ENCODE results near the gene PPM1J.

Gene PPM1J

DNA sequence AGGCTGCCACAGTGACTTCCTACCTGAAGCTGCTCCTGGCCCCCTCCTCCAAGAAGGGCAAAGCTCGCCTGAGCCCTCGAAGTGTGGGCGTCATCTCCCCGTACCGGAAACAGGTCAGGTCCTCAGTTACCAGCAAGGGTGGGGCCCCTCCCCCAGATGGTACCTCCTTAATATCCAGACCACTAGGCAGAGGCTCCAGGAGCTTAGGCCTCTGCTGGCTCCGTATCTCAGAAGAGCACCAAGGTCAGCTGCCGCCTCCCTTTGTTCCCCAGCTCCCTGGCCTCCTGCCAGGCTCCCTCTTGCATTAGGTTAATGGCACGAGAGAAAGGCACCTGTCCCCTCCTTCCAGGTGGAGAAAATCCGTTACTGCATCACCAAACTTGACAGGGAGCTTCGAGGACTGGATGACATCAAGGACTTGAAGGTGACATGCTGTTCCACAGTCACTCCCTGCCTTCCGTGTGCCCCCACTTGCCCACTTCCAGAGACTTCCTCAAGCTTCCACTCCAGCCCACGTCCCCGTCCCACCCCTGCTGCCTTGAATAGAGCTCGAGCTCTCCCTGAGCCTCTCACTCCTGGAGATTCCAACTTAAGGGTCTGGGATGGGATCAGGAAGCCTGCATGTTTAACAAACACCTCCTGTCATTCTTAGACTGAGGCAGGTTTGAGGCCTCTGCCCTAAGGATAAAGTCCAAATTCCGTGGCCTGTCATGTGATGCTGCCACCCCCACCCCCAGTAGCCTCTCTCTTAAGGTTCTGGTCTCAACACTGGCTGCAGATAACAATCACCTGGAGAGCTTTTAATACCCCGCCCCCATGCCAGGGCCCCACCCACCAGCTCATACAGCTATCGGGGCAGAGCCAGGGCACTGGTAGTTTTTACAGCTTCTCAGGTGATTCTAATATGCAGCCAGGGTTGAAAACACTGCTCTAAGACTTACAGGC lies 16.5 kb downstream of the PPM1J start:
- H3K4me3 ChIP-seq (ENCODE audit: low read depth in 1 of 2, low read length in 1 of 2), result no peak overlapping the region
- H3K36me3 ChIP-seq, result no peaks in the 10 kb centered on the region
- H3K4me1 ChIP-seq (ENCODE audit: control insufficient read depth in 1 of 2, insufficient read depth in 1 of 2, low read depth in 1 of 2, low read length in 1 of 2), result no peaks in the 10 kb centered on the region
- TF ChIP-seq, protein P1, sequence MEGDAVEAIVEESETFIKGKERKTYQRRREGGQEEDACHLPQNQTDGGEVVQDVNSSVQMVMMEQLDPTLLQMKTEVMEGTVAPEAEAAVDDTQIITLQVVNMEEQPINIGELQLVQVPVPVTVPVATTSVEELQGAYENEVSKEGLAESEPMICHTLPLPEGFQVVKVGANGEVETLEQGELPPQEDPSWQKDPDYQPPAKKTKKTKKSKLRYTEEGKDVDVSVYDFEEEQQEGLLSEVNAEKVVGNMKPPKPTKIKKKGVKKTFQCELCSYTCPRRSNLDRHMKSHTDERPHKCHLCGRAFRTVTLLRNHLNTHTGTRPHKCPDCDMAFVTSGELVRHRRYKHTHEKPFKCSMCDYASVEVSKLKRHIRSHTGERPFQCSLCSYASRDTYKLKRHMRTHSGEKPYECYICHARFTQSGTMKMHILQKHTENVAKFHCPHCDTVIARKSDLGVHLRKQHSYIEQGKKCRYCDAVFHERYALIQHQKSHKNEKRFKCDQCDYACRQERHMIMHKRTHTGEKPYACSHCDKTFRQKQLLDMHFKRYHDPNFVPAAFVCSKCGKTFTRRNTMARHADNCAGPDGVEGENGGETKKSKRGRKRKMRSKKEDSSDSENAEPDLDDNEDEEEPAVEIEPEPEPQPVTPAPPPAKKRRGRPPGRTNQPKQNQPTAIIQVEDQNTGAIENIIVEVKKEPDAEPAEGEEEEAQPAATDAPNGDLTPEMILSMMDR (IDR thresholded peaks at IDR 0.05), result no peak
- H3K9me3 ChIP-seq, result no peaks in the 10 kb centered on the region
- H3K27ac ChIP-seq, result no peak overlapping the region
- peaks cover 17% of the 10 kb centered on the region for H3K27me3 ChIP-seq

DNA sequence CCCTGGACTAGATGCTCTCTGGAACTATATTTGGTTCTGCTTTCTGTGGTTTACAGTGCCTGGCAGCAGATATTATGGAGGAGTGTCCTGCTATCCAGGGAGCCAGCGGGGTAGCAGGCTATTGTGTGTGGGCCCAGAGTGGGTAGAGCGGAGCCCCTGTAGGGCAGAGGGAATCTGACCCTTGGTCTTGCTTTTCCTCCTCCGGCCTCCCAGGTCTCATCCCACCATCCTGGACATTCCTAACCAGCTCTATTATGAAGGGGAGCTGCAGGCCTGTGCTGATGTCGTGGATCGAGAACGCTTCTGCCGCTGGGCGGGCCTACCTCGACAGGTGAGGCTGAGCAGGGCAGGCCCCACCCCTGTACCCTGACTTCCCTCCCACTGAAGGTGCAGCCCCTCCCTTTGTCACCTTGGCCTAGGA lies 17.3 kb downstream of the PPM1J start:
- TF ChIP-seq, protein P1 (IDR thresholded peaks at IDR 0.05), result no peak
- H3K27me3 ChIP-seq, result peaks cover 8% of the 10 kb centered on the region
- no peak overlapping the region for H3K27ac ChIP-seq
- H3K4me1 ChIP-seq (ENCODE audit: control insufficient read depth in 1 of 2, insufficient read depth in 1 of 2, low read depth in 1 of 2, low read length in 1 of 2), result no peaks in the 10 kb centered on the region
- no peaks in the 10 kb centered on the region for H3K36me3 ChIP-seq
- H3K9me3 ChIP-seq, result no peaks in the 10 kb centered on the region
- no peak overlapping the region for H3K4me3 ChIP-seq (ENCODE audit: low read depth in 1 of 2, low read length in 1 of 2)

DNA sequence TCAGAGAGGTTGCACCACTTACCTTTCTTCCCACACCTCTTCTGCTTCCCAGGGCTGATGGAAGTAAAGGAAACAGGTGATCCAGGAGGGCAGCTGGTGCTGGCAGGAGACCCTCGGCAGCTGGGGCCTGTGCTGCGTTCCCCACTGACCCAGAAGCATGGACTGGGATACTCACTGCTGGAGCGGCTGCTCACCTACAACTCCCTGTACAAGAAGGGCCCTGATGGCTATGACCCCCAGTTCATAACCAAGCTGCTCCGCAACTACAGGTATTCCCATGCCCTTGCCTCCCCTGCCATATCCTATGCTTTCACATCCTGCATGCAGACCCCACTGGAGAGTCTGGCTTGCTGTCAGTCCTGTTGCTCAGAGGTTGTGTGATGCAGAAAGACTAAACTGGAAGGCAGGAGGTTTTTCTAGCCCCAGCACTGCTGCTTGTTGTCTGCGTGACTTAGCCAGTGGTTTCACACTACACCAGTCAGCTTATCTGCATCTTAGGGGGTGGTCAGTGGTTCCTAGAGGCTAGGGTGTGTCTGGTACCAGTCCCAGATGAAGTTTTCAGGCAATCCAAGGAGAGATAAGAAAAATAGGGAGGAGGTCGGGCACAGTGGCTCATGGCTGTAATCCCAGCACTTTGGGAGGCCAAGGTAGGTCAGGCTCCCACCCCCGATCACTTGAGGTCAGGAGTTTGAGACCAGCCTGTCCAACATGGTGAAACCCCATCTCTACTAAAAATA lies 18.4 kb downstream of the PPM1J start:
- H3K4me3 ChIP-seq (ENCODE audit: low read depth in 1 of 2, low read length in 1 of 2), result no peak overlapping the region
- no peak overlapping the region for H3K27ac ChIP-seq
- H3K4me1 ChIP-seq (ENCODE audit: control insufficient read depth in 1 of 2, insufficient read depth in 1 of 2, low read depth in 1 of 2, low read length in 1 of 2), result no peaks in the 10 kb centered on the region
- TF ChIP-seq, protein P1 (IDR thresholded peaks at IDR 0.05), result no peak
- H3K27me3 ChIP-seq, result no peaks in the 10 kb centered on the region
- H3K36me3 ChIP-seq, result no peaks in the 10 kb centered on the region
- no peaks in the 10 kb centered on the region for H3K9me3 ChIP-seq

DNA sequence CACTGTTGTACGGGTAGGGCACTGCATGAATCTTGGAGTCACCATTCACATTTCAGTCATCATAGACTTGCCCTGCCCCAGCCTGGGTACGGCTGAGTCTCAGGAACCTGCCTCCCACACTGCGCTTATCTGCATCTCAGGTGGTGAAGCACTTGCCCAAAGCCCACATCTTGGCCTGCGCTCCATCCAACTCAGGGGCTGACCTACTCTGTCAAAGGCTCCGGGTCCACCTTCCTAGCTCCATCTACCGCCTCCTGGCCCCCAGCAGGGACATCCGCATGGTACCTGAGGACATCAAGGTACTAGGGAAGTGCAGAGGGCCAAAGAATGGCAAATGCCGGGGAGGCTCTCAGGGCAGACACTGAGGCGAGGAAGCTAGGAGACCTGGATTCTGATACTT lies 19.9 kb downstream of the PPM1J start:
- H3K27me3 ChIP-seq, result no peaks in the 10 kb centered on the region
- no peaks in the 10 kb centered on the region for H3K9me3 ChIP-seq
- no peak overlapping the region for H3K4me3 ChIP-seq (ENCODE audit: low read depth in 1 of 2, low read length in 1 of 2)
- H3K4me1 ChIP-seq (ENCODE audit: control insufficient read depth in 1 of 2, insufficient read depth in 1 of 2, low read depth in 1 of 2, low read length in 1 of 2), result no peaks in the 10 kb centered on the region
- H3K27ac ChIP-seq, result no peak overlapping the region
- TF ChIP-seq, protein P1 (IDR thresholded peaks at IDR 0.05), result no peak
- H3K36me3 ChIP-seq, result no peaks in the 10 kb centered on the region

DNA sequence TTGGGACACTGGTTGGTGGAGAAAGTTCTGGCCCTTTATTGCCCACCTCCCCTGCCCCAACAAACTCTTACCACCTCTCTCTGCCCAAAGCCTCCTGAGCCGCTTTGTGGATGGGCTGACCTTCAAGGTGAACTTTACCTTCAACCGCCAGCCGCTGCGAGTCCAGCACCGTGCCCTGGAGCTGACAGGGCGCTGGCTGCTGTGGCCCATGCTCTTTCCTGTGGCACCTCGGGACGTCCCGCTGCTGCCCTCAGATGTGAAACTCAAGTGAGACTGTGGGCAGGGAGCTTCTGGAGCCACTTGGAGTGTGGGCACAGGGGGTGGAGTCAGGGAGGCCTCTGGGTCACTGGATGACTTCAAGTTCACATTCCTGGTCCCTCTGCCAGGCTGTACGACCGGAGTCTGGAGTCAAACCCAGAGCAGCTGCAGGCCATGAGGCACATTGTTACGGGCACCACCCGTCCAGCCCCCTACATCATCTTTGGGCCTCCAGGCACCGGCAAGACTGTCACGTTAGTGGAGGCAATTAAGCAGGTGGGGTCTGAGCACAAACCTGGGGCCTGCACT lies 20.7 kb downstream of the PPM1J start:
- Histone ChIP-seq H3K27ac (no peak overlapping the region), H3K9me3 (no peaks in the 10 kb centered on the region), H3K27me3 (no peaks in the 10 kb centered on the region), H3K36me3 (no peaks in the 10 kb centered on the region), H3K4me1 (ENCODE audit: control insufficient read depth in 1 of 2, insufficient read depth in 1 of 2, low read depth in 1 of 2, low read length in 1 of 2) (no peaks in the 10 kb centered on the region), H3K4me3 (ENCODE audit: low read depth in 1 of 2, low read length in 1 of 2) (no peak overlapping the region)
- TF ChIP-seq, protein P1 (IDR thresholded peaks at IDR 0.05), result no peak

All from neutrophil (primary cell).